ENCODE data around the gene GLRA1.

The GLRA1 gene

DNA sequence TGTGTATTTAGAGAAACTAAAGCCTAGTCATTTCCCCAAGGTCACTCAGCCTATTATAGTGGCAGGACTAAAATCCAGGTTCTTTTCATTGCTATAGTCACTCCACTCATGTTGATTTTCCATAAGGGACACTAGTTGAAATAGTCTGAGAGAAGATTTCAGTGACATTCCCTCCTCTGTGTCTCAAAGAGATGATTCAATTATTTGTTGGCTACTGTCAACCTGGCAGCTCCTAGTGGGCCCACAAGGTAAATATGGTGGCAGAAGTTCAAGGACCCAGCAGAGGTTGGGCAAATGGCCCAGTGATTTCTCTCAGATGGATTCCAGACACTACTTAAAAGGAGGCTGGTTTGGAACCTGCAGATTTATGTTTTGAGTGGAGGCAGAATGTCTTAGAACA, 104.8 kb downstream of the GLRA1 start:
- TF ChIP-seq, protein P1, sequence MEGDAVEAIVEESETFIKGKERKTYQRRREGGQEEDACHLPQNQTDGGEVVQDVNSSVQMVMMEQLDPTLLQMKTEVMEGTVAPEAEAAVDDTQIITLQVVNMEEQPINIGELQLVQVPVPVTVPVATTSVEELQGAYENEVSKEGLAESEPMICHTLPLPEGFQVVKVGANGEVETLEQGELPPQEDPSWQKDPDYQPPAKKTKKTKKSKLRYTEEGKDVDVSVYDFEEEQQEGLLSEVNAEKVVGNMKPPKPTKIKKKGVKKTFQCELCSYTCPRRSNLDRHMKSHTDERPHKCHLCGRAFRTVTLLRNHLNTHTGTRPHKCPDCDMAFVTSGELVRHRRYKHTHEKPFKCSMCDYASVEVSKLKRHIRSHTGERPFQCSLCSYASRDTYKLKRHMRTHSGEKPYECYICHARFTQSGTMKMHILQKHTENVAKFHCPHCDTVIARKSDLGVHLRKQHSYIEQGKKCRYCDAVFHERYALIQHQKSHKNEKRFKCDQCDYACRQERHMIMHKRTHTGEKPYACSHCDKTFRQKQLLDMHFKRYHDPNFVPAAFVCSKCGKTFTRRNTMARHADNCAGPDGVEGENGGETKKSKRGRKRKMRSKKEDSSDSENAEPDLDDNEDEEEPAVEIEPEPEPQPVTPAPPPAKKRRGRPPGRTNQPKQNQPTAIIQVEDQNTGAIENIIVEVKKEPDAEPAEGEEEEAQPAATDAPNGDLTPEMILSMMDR (IDR thresholded peaks at IDR 0.05; ENCODE audit: insufficient read depth, low read depth, low read length, missing control alignments): no peak
- no peak overlapping the region for H3K4me3 ChIP-seq (ENCODE audit: low read depth, low read length)
- no peak for DNase-seq (ENCODE audit: low read depth)

DNA sequence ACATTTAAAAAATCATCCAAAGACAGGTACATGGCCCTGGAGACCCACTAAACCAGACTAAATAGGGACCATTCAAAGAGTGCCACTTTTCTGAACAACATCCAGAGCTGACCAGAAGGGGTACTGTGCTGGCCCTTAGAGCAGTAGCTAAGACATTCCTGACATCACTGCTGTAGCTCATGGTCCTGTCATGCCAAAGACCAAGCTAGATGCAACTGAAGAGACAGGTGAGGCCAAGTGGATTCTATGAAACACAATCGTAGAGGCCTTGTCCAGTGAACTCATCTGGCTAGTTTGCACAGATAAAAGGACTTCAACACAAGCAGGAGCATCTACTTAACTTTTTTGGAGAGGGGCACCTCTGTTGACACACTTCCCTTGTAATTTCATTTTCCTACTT, 109.6 kb downstream of the GLRA1 start:
- no peak overlapping the region for H3K4me3 ChIP-seq (ENCODE audit: low read depth, low read length)
- TF ChIP-seq, protein P1 (IDR thresholded peaks at IDR 0.05; ENCODE audit: insufficient read depth, low read depth, low read length, missing control alignments): no peak
- DNase-seq (ENCODE audit: low read depth): no peak

DNA sequence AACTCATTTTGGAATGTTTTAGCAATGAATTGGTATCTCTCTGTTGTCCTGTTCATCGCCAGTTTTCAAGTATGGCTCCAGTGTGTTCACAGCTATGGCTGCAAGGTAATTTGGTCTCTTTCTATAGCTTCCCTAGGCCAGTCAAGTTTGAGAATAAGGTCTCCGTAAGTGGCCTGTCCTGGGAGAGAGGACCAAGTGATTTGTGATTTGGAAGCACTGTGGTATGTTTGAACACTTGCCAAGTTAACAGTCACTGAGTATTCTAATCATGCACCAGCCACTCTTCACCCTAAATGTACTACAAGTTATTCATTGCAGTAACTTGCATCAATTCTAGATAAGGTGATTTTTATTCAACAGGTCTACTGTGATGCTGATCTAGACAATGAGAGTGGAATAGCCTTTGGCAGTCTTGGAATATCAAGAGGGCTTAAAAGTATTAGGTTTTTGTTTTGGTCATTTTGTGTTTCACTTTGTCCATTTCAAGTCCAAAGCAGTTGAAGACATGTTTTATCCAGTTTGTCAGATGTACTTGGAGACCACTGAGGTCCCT, 111.8 kb downstream of the GLRA1 start:
- TF ChIP-seq, protein P1 (IDR thresholded peaks at IDR 0.05; ENCODE audit: insufficient read depth, low read depth, low read length, missing control alignments): no peak
- H3K4me3 ChIP-seq (ENCODE audit: low read depth, low read length): no peak overlapping the region
- no peak for DNase-seq (ENCODE audit: low read depth)

DNA sequence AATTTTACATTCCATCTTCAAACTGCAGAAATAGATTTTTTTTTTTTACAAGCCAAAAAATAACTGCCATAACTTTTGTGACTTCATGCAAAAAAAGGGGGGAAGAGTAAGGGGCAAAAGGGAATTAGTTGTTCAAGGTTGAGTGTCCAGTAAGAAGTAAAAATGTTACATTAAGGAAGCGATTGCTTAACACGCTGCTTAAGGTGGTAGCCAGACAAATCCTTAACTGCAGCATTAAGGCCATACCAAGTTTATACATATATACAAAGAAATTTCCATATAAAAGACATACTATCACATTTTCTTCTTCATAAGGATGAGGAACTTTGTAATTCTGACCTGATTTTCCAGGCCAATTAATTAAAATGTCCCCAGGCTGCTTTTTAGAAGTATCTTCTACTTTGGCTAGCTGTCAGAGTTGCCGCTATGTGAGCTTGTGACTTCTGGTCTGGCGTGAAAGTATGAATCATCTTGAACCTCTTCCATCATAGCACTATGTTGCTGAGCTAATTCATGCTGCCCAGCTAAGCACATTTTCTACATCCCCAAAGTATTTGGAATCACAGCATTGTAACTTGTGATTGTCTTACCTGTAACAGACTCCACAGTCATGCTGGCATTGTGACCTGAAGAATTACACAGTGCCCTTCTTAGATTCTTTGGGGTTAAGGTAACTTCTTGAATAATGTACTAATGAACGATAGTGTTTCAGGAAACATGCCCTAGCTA, 112.9 kb downstream of the GLRA1 start:
- DNase-seq (ENCODE audit: low read depth): no peak
- TF ChIP-seq, protein P1 (IDR thresholded peaks at IDR 0.05; ENCODE audit: insufficient read depth, low read depth, low read length, missing control alignments): no peak
- H3K4me3 ChIP-seq (ENCODE audit: low read depth, low read length): no peak overlapping the region

DNA sequence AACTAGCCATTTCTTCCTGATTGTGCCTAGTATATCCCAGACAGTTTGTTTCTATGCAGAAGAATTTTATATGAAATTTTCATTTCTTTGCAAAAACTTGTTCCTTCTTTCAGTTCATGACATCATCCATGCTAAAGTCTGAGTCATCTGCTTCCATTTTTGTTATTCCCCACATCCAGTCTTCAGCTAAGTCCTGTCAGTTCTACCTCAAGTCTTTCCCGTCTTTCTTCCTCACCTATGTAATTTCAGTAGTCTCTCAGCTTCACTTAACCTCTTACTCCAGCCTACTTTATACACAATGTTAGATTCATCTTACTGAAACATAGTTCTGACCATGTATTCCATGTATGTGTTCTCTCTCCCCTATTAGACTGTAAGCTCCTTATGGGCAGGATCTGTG, 113.8 kb downstream of the GLRA1 start:
- TF ChIP-seq, protein P1 (IDR thresholded peaks at IDR 0.05; ENCODE audit: insufficient read depth, low read depth, low read length, missing control alignments): no peak
- DNase-seq (ENCODE audit: low read depth): no peak
- no peak overlapping the region for H3K4me3 ChIP-seq (ENCODE audit: low read depth, low read length)

DNA sequence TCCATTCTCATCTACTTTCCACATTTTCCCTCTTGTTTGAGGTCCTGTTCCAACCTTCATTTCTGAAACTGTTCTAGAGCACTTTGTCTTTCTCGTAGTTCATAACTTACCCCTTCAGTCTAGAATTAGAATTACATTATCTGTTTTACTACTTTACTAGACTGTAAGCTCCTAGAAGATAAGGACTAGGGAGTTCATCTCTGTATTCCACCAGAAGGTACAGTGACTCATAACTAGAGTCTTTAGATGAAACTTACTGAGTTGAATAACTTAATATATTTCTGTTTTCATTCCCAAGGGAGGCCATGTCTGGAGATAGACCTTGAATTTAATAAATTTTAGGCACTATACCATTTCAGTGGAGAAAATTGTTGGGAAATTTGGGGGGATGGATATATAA, 114.2 kb downstream of the GLRA1 start:
- no peak for DNase-seq (ENCODE audit: low read depth)
- no peak overlapping the region for H3K4me3 ChIP-seq (ENCODE audit: low read depth, low read length)
- TF ChIP-seq, protein P1 (IDR thresholded peaks at IDR 0.05; ENCODE audit: insufficient read depth, low read depth, low read length, missing control alignments): no peak

All from GM12865 (cell line).